GM18873 (cell line): Measurements from ENCODE around the gene DUOXA2.
"Not testable (repeated sequence)": the region's sequence is repeated elsewhere in the genome, so short reads cannot be mapped to it uniquely, and the experiment has no call there.

ENCODE experiments used
- ATAC-seq: cut with Tn5 transposase; IDR thresholded peaks from one replicate; pipeline ENCODE4 v1.9.1; 2021; ENCODE audit warnings: mild to moderate bottlenecking, moderate library complexity, moderate number of reproducible peaks; ENCODE audit not compliant: unreplicated experiment, low FRiP score

DUOXA2 gene

GRCh38 chr15:45094358-45094730 is 19.8 kb upstream of the DUOXA2 start:
- no peak for ATAC-seq

GRCh38 chr15:45095661-45096060 is 18.5 kb upstream of the DUOXA2 start:
- ATAC-seq = no peak

GRCh38 chr15:45097466-45097865 is 16.7 kb upstream of the DUOXA2 start:
- ATAC-seq = no peak

- ATAC-seq = no peak
These were observed 14.5 kb upstream of the DUOXA2 start for GRCh38 chr15:45099549-45100165.

GRCh38 chr15:45100884-45101625 is 13.1 kb upstream of the DUOXA2 start:
- no peak for ATAC-seq

- ATAC-seq = no peak
These were observed 12.4 kb upstream of the DUOXA2 start for GRCh38 chr15:45101749-45102148.

- no peak for ATAC-seq
These were observed 11.9 kb upstream of the DUOXA2 start for GRCh38 chr15:45102226-45102625.

GRCh38 chr15:45104170-45104569 is 10.0 kb upstream of the DUOXA2 start:
- ATAC-seq = not testable (repeated sequence)

- ATAC-seq = no peak
These were observed 8.5 kb upstream of the DUOXA2 start for GRCh38 chr15:45105586-45105985.

- ATAC-seq = no peak
These were observed 7.9 kb upstream of the DUOXA2 start for GRCh38 chr15:45106002-45106790.

- ATAC-seq = no peak
These were observed 6.0 kb upstream of the DUOXA2 start for GRCh38 chr15:45107941-45108630.

GRCh38 chr15:45110256-45110820 is 3.8 kb upstream of the DUOXA2 start:
- ATAC-seq = no peak

- ATAC-seq = no peak
These were observed 2.6 kb upstream of the DUOXA2 start for GRCh38 chr15:45111390-45112142.

- no peak for ATAC-seq
These were observed 2.0 kb upstream of the DUOXA2 start for GRCh38 chr15:45112143-45112590.

GRCh38 chr15:45112591-45113379 is 1.3 kb upstream of the DUOXA2 start:
- ATAC-seq = no peak

GRCh38 chr15:45113380-45113990 is 641 bp upstream of the DUOXA2 start:
- ATAC-seq = no peak

- ATAC-seq = no peak
These were observed 592 bp downstream of the DUOXA2 start for GRCh38 chr15:45114751-45115085.

GRCh38 chr15:45115312-45115820 is 1.2 kb downstream of the DUOXA2 start:
- no peak for ATAC-seq
